IPS-18a (cell line): ENCODE data around the gene NUDCD3.

Experiments used
- H3K27ac ChIP-seq: one replicate; pipeline ENCODE4 v1.5.1; 2013; ENCODE audit warnings: low read length
- H3K27me3 ChIP-seq: one replicate; pipeline ENCODE4 v1.6.1; 2013; ENCODE audit warnings: mild to moderate bottlenecking, low read length; ENCODE audit not compliant: control insufficient read depth, insufficient read depth
- H3K36me3 ChIP-seq: one replicate; pipeline ENCODE4 v1.6.1; 2013; ENCODE audit warnings: low read depth, low read length; ENCODE audit not compliant: control insufficient read depth
- H3K4me1 ChIP-seq: one replicate; pipeline ENCODE4 v1.6.1; 2013; ENCODE audit warnings: low read depth, low read length; ENCODE audit not compliant: control insufficient read depth
- H3K4me3 ChIP-seq: one replicate; pipeline ENCODE4 v1.5.1; 2013; ENCODE audit warnings: low read length
- H3K9ac ChIP-seq: one replicate; pipeline ENCODE4 v1.6.1; 2013; ENCODE audit warnings: mild to moderate bottlenecking, low read length, moderate library complexity
- H3K9me3 ChIP-seq: one replicate; pipeline ENCODE4 v1.6.1; 2013; ENCODE audit warnings: low read depth, low read length; ENCODE audit not compliant: control insufficient read depth

The NUDCD3 gene

GRCh38 chr7:44454348-44454747 lies 36.1 kb downstream of the NUDCD3 start:
- no peaks in the 10 kb centered on the region for H3K27me3 ChIP-seq
- H3K9me3 ChIP-seq, result no peaks in the 10 kb centered on the region
- H3K4me1 ChIP-seq, result no peaks in the 10 kb centered on the region
- H3K4me3 ChIP-seq, result no peak overlapping the region
- H3K9ac ChIP-seq, result no peak overlapping the region
- H3K27ac ChIP-seq, result no peak overlapping the region
- peaks cover 4% of the 10 kb centered on the region for H3K36me3 ChIP-seq

GRCh38 chr7:44451123-44451522 lies 39.3 kb downstream of the NUDCD3 start:
- Histone ChIP-seq H3K27ac (no peak overlapping the region), H3K9ac (no peak overlapping the region), H3K9me3 (no peaks in the 10 kb centered on the region), H3K4me3 (no peak overlapping the region), H3K27me3 (no peaks in the 10 kb centered on the region), H3K36me3 (no peaks in the 10 kb centered on the region), H3K4me1 (peaks cover 1% of the 10 kb centered on the region)

GRCh38 chr7:44449584-44449928 lies 40.9 kb downstream of the NUDCD3 start:
- Histone ChIP-seq H3K4me1 (peaks cover 4% of the 10 kb centered on the region), H3K27me3 (no peaks in the 10 kb centered on the region), H3K4me3 (no peak overlapping the region), H3K9ac (no peak overlapping the region), H3K27ac (no peak overlapping the region), H3K9me3 (no peaks in the 10 kb centered on the region), H3K36me3 (no peaks in the 10 kb centered on the region)

- no peaks in the 10 kb centered on the region for H3K36me3 ChIP-seq
- H3K9ac ChIP-seq, result no peak overlapping the region
- no peak overlapping the region for H3K27ac ChIP-seq
- H3K9me3 ChIP-seq, result no peaks in the 10 kb centered on the region
- H3K4me3 ChIP-seq, result no peak overlapping the region
- H3K27me3 ChIP-seq, result no peaks in the 10 kb centered on the region
- H3K4me1 ChIP-seq, result peaks cover 4% of the 10 kb centered on the region
These were observed 41.4 kb downstream of the NUDCD3 start for GRCh38 chr7:44448922-44449583.

GRCh38 chr7:44447874-44448425 lies 42.5 kb downstream of the NUDCD3 start:
- Histone ChIP-seq H3K9ac (no peak overlapping the region), H3K36me3 (no peaks in the 10 kb centered on the region), H3K4me3 (no peak overlapping the region), H3K9me3 (no peaks in the 10 kb centered on the region), H3K27me3 (no peaks in the 10 kb centered on the region), H3K27ac (no peak overlapping the region), H3K4me1 (peaks cover 4% of the 10 kb centered on the region)

GRCh38 chr7:44445986-44446671 lies 44.3 kb downstream of the NUDCD3 start:
- H3K9me3 ChIP-seq, result no peaks in the 10 kb centered on the region
- no peaks in the 10 kb centered on the region for H3K36me3 ChIP-seq
- no peaks in the 10 kb centered on the region for H3K27me3 ChIP-seq
- H3K4me1 ChIP-seq, result peaks cover 4% of the 10 kb centered on the region
- H3K4me3 ChIP-seq, result no peak overlapping the region
- H3K27ac ChIP-seq, result no peak overlapping the region
- no peak overlapping the region for H3K9ac ChIP-seq

GRCh38 chr7:44441079-44441478 lies 49.4 kb downstream of the NUDCD3 start:
- Histone ChIP-seq H3K4me3 (no peak overlapping the region), H3K27me3 (no peaks in the 10 kb centered on the region), H3K9me3 (no peaks in the 10 kb centered on the region), H3K4me1 (peaks cover 3% of the 10 kb centered on the region), H3K9ac (no peak overlapping the region), H3K27ac (no peak overlapping the region), H3K36me3 (no peaks in the 10 kb centered on the region)

- Histone ChIP-seq H3K36me3 (no peaks in the 10 kb centered on the region), H3K4me3 (no peak overlapping the region), H3K9ac (no peak overlapping the region), H3K9me3 (no peaks in the 10 kb centered on the region), H3K27me3 (no peaks in the 10 kb centered on the region), H3K4me1 (no peaks in the 10 kb centered on the region), H3K27ac (no peak overlapping the region)
These were observed 49.8 kb downstream of the NUDCD3 start for GRCh38 chr7:44440577-44441078.

- Histone ChIP-seq H3K36me3 (no peaks in the 10 kb centered on the region), H3K9me3 (no peaks in the 10 kb centered on the region), H3K27ac (no peak overlapping the region), H3K4me1 (no peaks in the 10 kb centered on the region), H3K4me3 (no peak overlapping the region), H3K27me3 (no peaks in the 10 kb centered on the region), H3K9ac (no peak overlapping the region)
These were observed 50.5 kb downstream of the NUDCD3 start for GRCh38 chr7:44439926-44440325.

GRCh38 chr7:44438816-44439215 lies 51.6 kb downstream of the NUDCD3 start:
- Histone ChIP-seq H3K9me3 (no peaks in the 10 kb centered on the region), H3K36me3 (peaks cover 2% of the 10 kb centered on the region), H3K27ac (no peak overlapping the region), H3K27me3 (no peaks in the 10 kb centered on the region), H3K4me1 (no peaks in the 10 kb centered on the region), H3K4me3 (no peak overlapping the region), H3K9ac (no peak overlapping the region)

- H3K27ac ChIP-seq, result no peak overlapping the region
These were observed 56.3 kb downstream of the NUDCD3 start for GRCh38 chr7:44434201-44434600.

More at GRCh38 chr7:44434201-44434600, 56.3 kb downstream of the NUDCD3 start:
- Histone ChIP-seq H3K27me3 (no peaks in the 10 kb centered on the region), H3K9ac (no peak overlapping the region), H3K4me1 (peaks cover 7% of the 10 kb centered on the region), H3K36me3 (peaks cover 2% of the 10 kb centered on the region), H3K9me3 (no peaks in the 10 kb centered on the region), H3K4me3 (no peak overlapping the region)
